Globus pallidus (tissue), 1 donor: ENCODE results near the gene DCLRE1B.
"Not testable (repeated sequence)": the region's sequence is repeated elsewhere in the genome, so short reads cannot be mapped to it uniquely, and the experiment has no call there.

Experiments used
- DNase-seq: peaks from one replicate; pipeline ENCODE4 v3.0.0-alpha.2; 2015; ENCODE audit warnings: low spot score

The DCLRE1B gene

GRCh38 chr1:113948151-113948550 is 43.0 kb downstream of the DCLRE1B start:
- not testable (repeated sequence) for DNase-seq

- no peak for DNase-seq
Observed at GRCh38 chr1:113949007-113949406, 43.9 kb downstream of the DCLRE1B start.

- DNase-seq = no peak
Observed at GRCh38 chr1:113950908-113951307, 45.8 kb downstream of the DCLRE1B start.

- no peak for DNase-seq
Observed at GRCh38 chr1:113951719-113952118, 46.6 kb downstream of the DCLRE1B start.

- DNase-seq = no peak
Observed at GRCh38 chr1:113957984-113958383, 52.9 kb downstream of the DCLRE1B start.

- DNase-seq = no peak
Observed at GRCh38 chr1:113958691-113959090, 53.6 kb downstream of the DCLRE1B start.

GRCh38 chr1:113963281-113963906 is 58.3 kb downstream of the DCLRE1B start:
- peak; percentile 32 for DNase-seq
